Sigmoid colon (tissue), 7 donors: ENCODE data around the gene SUPT5H. TPM values are rescaled to one million over a fixed set of nuclear protein-coding genes. Genes with fewer than 3 reads are reported as not detected.

ENCODE experiments used
- DNase-seq: peaks from one replicate; pipeline ENCODE4 v3.0.0-alpha.2; 2019
- H3K27ac ChIP-seq, 4 donors: fragments of 200-600 bp; sonication (generic); one replicate each; pipeline ENCODE4 v1.5.1; 2016 to 2019; ENCODE audit warnings: mild to moderate bottlenecking in 1 of 4
- H3K27me3 ChIP-seq, 3 donors: fragments of 200-600 bp; sonication (generic); one replicate each; pipeline ENCODE4 v1.5.1; 2019; ENCODE audit warnings: mild to moderate bottlenecking in 1 of 3
- H3K36me3 ChIP-seq, 4 donors: fragments of 200-600 bp; sonication (generic); one replicate each; pipeline ENCODE4 v1.5.1; 2016 to 2019
- H3K4me1 ChIP-seq, 4 donors: fragments of 200-600 bp; sonication (generic); one replicate each; pipeline ENCODE4 v1.5.1; 2017 to 2019
- H3K4me3 ChIP-seq, 4 donors: fragments of 200-600 bp; sonication (generic); one replicate each; pipeline ENCODE4 v1.5.1; 2017 to 2019; ENCODE audit warnings: mild to moderate bottlenecking in 2 of 4, moderate library complexity in 1 of 4
- H3K9me3 ChIP-seq, 4 donors: fragments of 200-600 bp in 3 of 4; sonication (generic) in 3 of 4; one replicate each; pipeline versions ENCODE4 v1.5.1 to v1.6.1; 2013 to 2019
- EP300 ChIP-seq, 4 donors: sonication (generic); formaldehyde crosslinking; IDR thresholded peaks; one replicate each; pipeline ENCODE4 v1.6.1; 2017; ENCODE audit warnings: antibody characterized with exemption in 4 of 4
- POLR2A ChIP-seq, 2 donors: fragments of 450-650 bp; IDR thresholded peaks; one replicate each; pipeline ENCODE4 v1.6.1; 2016; ENCODE audit warnings: antibody characterized with exemption in 2 of 2, mild to moderate bottlenecking in 2 of 2, moderate library complexity in 2 of 2
- POLR2AphosphoS5 ChIP-seq, 4 donors: sonication (generic); formaldehyde crosslinking; IDR thresholded peaks; one replicate each; pipeline ENCODE4 v1.6.1; 2017; ENCODE audit warnings: antibody characterized with exemption in 4 of 4
- WGBS, 2 donors: extraction: QIAGEN DNeasy Blood & Tissue Kit; methylation state at CpG; one replicate each; pipeline ENCODE4 v1.1.7; 2013; 5-methylcytosine and 5-hydroxymethylcytosine counted together
- intact Hi-C: fragments of 100-400 bp; cut with DNase I; formaldehyde crosslinking; loops from one replicate; pipeline ENCODE4 v1.15.1; 2023
- polyA plus RNA-seq, 3 donors: library from polyadenylated mRNA; stranded (reverse); fragments of 200-250 nt; gene quantifications; one replicate each; pipeline ENCODE4 v1.2.3, GENCODE V29; 2013
- total RNA-seq, 4 donors: library from RNA; depleted of rRNA; stranded (reverse); fragments of >200 nt; gene quantifications; one replicate each; pipeline ENCODE4 v1.1.0, GENCODE V29; 2016
- TF ChIP-seq, protein P1 (sequence below), 4 experiments: fragments of 450-650 bp in 3 of 4; fragments of 200-600 bp in 1 of 4; IDR thresholded peaks; one replicate each; pipeline ENCODE4 v1.5.1; 2016 to 2019; ENCODE audit warnings: antibody characterized with exemption in 4 of 4, mild to moderate bottlenecking in 3 of 4, moderate library complexity in 2 of 4
- donor health status: healthy with polysubstance abuse.
- donor health status: Bipolar disorder and iron deficiency.
- donor health status: healthy.

The SUPT5H gene
- total and polyA plus RNA-seq, 7 donors = 52.3 to 112 (median 77.1) TPM

DNA sequence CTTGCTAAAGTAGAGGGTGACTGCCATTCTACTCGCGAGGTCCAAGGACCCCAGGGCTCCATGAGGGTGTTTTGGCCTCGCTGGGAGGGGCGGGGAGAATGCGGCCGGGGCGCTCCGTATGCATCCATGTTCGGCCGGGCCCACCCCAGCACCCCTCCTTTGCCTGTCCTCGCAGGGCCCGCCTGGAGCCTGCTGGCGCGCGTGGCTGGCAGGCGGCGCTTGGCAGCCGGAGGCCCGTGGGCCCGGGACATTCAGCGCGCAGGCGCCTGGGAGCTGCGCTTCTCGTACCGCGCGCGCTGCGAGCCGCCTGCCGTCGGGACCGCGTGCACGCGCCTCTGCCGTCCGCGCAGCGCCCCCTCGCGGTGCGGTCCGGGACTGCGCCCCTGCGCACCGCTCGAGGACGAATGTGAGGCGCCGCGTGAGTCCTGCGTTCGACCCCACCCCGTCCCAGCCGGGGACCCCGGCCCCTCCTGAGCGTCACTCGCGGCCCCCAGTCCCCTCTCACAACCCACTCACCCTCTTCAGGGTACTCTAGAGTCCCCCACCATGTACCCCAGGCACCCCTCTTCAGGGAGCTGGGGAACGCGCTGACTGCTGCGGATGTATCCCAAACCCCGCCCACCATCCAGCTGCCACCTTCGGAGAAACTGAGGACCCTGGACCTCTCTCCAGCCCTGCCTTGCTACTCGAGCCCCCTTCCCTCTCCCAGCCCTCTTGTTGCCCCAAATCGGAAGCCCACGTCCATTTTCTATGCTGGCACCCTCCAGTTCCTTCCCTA is 57.4 kb downstream of the SUPT5H start:
- 15 to 20% methylated on average over 69 of the region's 69 CpGs for WGBS, 2 donors

DNA sequence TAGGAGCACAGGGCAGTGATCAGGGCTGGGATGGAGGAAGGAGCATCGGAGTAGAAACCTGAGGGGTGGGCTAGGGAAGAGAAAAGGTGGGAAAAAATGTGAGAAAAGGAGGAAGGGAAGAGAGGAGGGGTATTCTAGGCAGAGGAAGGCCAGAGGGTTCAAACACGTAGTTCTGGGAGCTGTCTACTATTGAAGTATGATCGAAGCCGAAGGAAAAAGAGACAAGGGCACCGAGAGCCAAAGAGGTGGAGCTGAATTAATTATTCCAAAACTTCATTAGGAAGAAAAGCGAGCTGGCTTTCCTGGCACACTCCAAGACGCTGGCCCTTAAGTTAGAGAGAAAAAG is 61.2 kb downstream of the SUPT5H start:
- TF ChIP-seq, protein P1, sequence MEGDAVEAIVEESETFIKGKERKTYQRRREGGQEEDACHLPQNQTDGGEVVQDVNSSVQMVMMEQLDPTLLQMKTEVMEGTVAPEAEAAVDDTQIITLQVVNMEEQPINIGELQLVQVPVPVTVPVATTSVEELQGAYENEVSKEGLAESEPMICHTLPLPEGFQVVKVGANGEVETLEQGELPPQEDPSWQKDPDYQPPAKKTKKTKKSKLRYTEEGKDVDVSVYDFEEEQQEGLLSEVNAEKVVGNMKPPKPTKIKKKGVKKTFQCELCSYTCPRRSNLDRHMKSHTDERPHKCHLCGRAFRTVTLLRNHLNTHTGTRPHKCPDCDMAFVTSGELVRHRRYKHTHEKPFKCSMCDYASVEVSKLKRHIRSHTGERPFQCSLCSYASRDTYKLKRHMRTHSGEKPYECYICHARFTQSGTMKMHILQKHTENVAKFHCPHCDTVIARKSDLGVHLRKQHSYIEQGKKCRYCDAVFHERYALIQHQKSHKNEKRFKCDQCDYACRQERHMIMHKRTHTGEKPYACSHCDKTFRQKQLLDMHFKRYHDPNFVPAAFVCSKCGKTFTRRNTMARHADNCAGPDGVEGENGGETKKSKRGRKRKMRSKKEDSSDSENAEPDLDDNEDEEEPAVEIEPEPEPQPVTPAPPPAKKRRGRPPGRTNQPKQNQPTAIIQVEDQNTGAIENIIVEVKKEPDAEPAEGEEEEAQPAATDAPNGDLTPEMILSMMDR (IDR thresholded peaks at IDR 0.05) = no peak
- TF ChIP-seq EP300 (IDR thresholded peaks at IDR 0.05) = no peak
- TF ChIP-seq POLR2AphosphoS5 (IDR thresholded peaks at IDR 0.05) = no peak
- no peak for TF ChIP-seq POLR2A (IDR thresholded peaks at IDR 0.05)
- WGBS, 2 donors = 60 to 67% methylated on average over 7 of the region's 7 CpGs
- no peak overlapping the region for H3K27ac ChIP-seq
- no peak for DNase-seq
- no peaks in the 10 kb centered on the region for H3K9me3 ChIP-seq
- H3K4me1 ChIP-seq = peaks cover 0 to 18% (median 13%) of the 10 kb centered on the region in 4 donors
- intact Hi-C loops = no loop called here
- H3K36me3 ChIP-seq = no peaks in the 10 kb centered on the region
- H3K4me3 ChIP-seq = peak overlapping the region in 2 of 4 donors; percentile 40 to 45
- H3K27me3 ChIP-seq = peaks cover 35 to 88% (median 70%) of the 10 kb centered on the region in 3 donors

More for the DNA sequence above, 57.4 kb downstream of the SUPT5H start:
- no peak overlapping the region for H3K4me3 ChIP-seq
- peaks cover 44 to 95% (median 81%) of the 10 kb centered on the region in 3 donors for H3K27me3 ChIP-seq
- no peak overlapping the region for H3K27ac ChIP-seq
- H3K4me1 ChIP-seq = peaks cover 0 to 34% (median 29%) of the 10 kb centered on the region in 4 donors
- DNase-seq = no peak
- H3K9me3 ChIP-seq = no peaks in the 10 kb centered on the region
- no peaks in the 10 kb centered on the region for H3K36me3 ChIP-seq
- intact Hi-C loops = no loop called here
- TF ChIP-seq, protein P1 (IDR thresholded peaks at IDR 0.05) = peak in 1 of 4 experiments; percentile 64
- no peak for TF ChIP-seq POLR2A (IDR thresholded peaks at IDR 0.05)

DNA sequence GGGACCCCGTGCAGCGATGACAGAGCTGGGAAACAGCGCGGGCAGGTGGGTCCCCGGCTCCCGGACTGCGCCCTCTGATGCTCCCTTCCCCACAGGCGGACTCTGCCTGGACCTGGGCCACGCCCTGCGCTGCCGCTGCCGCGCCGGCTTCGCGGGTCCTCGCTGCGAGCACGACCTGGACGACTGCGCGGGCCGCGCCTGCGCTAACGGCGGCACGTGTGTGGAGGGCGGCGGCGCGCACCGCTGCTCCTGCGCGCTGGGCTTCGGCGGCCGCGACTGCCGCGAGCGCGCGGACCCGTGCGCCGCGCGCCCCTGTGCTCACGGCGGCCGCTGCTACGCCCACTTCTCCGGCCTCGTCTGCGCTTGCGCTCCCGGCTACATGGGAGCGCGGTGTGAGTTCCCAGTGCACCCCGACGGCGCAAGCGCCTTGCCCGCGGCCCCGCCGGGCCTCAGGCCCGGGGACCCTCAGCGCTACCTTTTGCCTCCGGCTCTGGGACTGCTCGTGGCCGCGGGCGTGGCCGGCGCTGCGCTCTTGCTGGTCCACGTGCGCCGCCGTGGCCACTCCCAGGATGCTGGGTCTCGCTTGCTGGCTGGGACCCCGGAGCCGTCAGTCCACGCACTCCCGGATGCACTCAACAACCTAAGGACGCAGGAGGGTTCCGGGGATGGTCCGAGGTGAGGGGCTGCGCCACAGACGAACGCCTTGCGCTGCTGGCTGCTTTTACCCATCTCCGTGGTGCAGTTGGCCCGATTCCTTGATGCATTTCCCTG is 61.7 kb downstream of the SUPT5H start:
- WGBS, 2 donors = 3 to 4% methylated on average over 96 of the region's 96 CpGs
- no peak for DNase-seq
- TF ChIP-seq EP300 (IDR thresholded peaks at IDR 0.05) (no peak), POLR2A (IDR thresholded peaks at IDR 0.05) (no peak), POLR2AphosphoS5 (IDR thresholded peaks at IDR 0.05) (no peak)
- TF ChIP-seq, protein P1 (IDR thresholded peaks at IDR 0.05) = no peak
- no peaks in the 10 kb centered on the region for H3K9me3 ChIP-seq
- H3K4me3 ChIP-seq = peak overlapping the region in 3 of 4 donors; percentile 14 to 45 (median 40)
- no peak overlapping the region for H3K27ac ChIP-seq
- intact Hi-C loops = no loop called here
- no peaks in the 10 kb centered on the region for H3K36me3 ChIP-seq
- peaks cover 0 to 18% (median 13%) of the 10 kb centered on the region in 4 donors for H3K4me1 ChIP-seq
- peaks cover 35 to 89% (median 70%) of the 10 kb centered on the region in 3 donors for H3K27me3 ChIP-seq

DNA sequence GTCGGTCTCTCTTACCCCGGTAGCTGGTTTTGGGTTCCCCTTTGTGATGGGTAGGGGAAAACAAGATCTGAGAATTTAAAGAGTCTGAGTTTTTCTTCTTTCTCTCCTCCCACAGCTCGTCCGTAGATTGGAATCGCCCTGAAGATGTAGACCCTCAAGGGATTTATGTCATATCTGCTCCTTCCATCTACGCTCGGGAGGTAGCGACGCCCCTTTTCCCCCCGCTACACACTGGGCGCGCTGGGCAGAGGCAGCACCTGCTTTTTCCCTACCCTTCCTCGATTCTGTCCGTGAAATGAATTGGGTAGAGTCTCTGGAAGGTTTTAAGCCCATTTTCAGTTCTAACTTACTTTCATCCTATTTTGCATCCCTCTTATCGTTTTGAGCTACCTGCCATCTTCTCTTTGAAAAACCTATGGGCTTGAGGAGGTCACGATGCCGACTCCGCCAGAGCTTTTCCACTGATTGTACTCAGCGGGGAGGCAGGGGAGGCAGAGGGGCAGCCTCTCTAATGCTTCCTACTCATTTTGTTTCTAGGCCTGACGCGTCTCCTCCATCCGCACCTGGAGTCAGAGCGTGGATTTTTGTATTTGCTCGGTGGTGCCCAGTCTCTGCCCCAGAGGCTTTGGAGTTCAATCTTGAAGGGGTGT is 62.5 kb downstream of the SUPT5H start:
- peaks cover 32 to 89% (median 69%) of the 10 kb centered on the region in 3 donors for H3K27me3 ChIP-seq
- intact Hi-C loops = no loop called here
- WGBS, 2 donors = 31 to 41% methylated on average over 24 of the region's 24 CpGs
- TF ChIP-seq, protein P1 (IDR thresholded peaks at IDR 0.05) = no peak
- TF ChIP-seq EP300 (IDR thresholded peaks at IDR 0.05) (no peak), POLR2AphosphoS5 (IDR thresholded peaks at IDR 0.05) (no peak), POLR2A (IDR thresholded peaks at IDR 0.05) (no peak)
- H3K27ac ChIP-seq = no peak overlapping the region
- H3K9me3 ChIP-seq = no peaks in the 10 kb centered on the region
- no peak for DNase-seq
- peaks cover 0 to 14% (median 12%) of the 10 kb centered on the region in 4 donors for H3K4me1 ChIP-seq
- H3K36me3 ChIP-seq = no peaks in the 10 kb centered on the region
- peak overlapping the region in 2 of 4 donors; percentile 40 to 45 for H3K4me3 ChIP-seq
